HepG2 (cell line): ENCODE results near the gene SMC6. TPM values are rescaled to one million over a fixed set of nuclear protein-coding genes. Genes with fewer than 3 reads are reported as not detected.

Experiments
- ATAC-seq: fragments of 200-7000 bp; cut with Tn5 transposase; 3 replicates; pipeline ENCODE4 v1.9.1; 2020; ENCODE audit warnings: mild to moderate bottlenecking, moderate library complexity
- BruUV-seq: library from RNA; stranded (reverse); fragments of 400-500 nt; replicated peaks from 2 replicates; lab custom pipeline; 2021; lab: Mats Ljungman, UMichigan
- CTCF ChIA-PET: fragments of 300-600 bp; formaldehyde crosslinking; extraction: SDS; loops from one replicate; lab custom pipeline; 2021; ENCODE audit warnings: low total read pairs, inconsistent platforms, low intra/inter-chr PET ratio; lab: Yijun Ruan, JAX
- POLR2A ChIA-PET: fragments of 350-600 bp; sonication (Branson Sonifier 250); formaldehyde crosslinking; loops from one replicate; lab custom pipeline; 2020; ENCODE audit warnings: antibody characterized with exemption, inconsistent platforms; lab: Yijun Ruan, JAX
- DNase-seq: peaks from one replicate; pipeline ENCODE4 v3.0.0-alpha.2; 2015; ENCODE audit warnings: low spot score
- FAIRE-seq: peaks from 3 replicates; lab custom pipeline; 2011; peaks lifted over from hg19 to GRCh38; lab: Jason Lieb, UNC
- H2AFZ ChIP-seq: one replicate; pipeline ENCODE4 v1.6.1; 2011; ENCODE audit warnings: low read length, inconsistent platforms
- H3K27ac ChIP-seq: fragments of 300-600 bp; 3 replicates; pipeline ENCODE4 v1.8.0; 2011; ENCODE audit warnings: mixed run types, mild to moderate bottlenecking, mixed read lengths, low read length, inconsistent platforms; ENCODE audit not compliant: insufficient read depth; ENCODE audit errors: extremely low read length
- H3K27me3 ChIP-seq, 2 experiments: fragments of 200-600 bp in 1 of 2; 2 replicates in 1 of 2; 3 replicates in 1 of 2; pipeline versions ENCODE4 v1.6.0 to v1.8.0; 2011; ENCODE audit warnings: low read length in 2 of 2, mild to moderate bottlenecking in 2 of 2, moderate library complexity in 2 of 2, inconsistent platforms in 1 of 2; ENCODE audit not compliant: insufficient read depth in 2 of 2, control insufficient read depth in 1 of 2
- H3K36me3 ChIP-seq, 2 experiments: fragments of 200-600 bp in 1 of 2; replicated peaks in 1 of 2; 2 replicates in 1 of 2; 3 replicates in 1 of 2; pipeline versions ENCODE4 v1.5.1 to v1.8.0; 2011; ENCODE audit warnings: low read length in 2 of 2, inconsistent platforms in 1 of 2; ENCODE audit not compliant: insufficient read depth in 2 of 2, control insufficient read depth in 1 of 2
- H3K4me1 ChIP-seq: 2 replicates; pipeline ENCODE4 v1.5.1; 2012; ENCODE audit warnings: low read length, inconsistent platforms; ENCODE audit not compliant: insufficient read depth
- H3K4me2 ChIP-seq: 2 replicates; pipeline ENCODE4 v1.6.0; 2011; ENCODE audit warnings: low read depth, low read length, inconsistent platforms
- H3K4me3 ChIP-seq, 3 experiments: fragments of 200-600 bp in 1 of 3; sonication (generic), shearing (Covaris generic) in 1 of 3; replicated peaks in 1 of 3; 2 replicates each; pipeline ENCODE4 v1.5.1; 2011 to 2016; ENCODE audit warnings: low read length in 3 of 3, inconsistent platforms in 2 of 3, low read depth in 2 of 3, mild to moderate bottlenecking in 2 of 3, control low read depth in 1 of 3, mixed read lengths in 1 of 3; ENCODE audit not compliant: insufficient read depth in 1 of 3
- H3K79me2 ChIP-seq: one replicate; pipeline ENCODE4 v1.6.1; 2011; ENCODE audit warnings: low read length, inconsistent platforms; ENCODE audit not compliant: insufficient read depth
- H3K9ac ChIP-seq: 2 replicates; pipeline ENCODE4 v1.6.0; 2011; ENCODE audit warnings: mild to moderate bottlenecking, low read depth, low read length, inconsistent platforms; ENCODE audit not compliant: insufficient read depth
- H3K9me3 ChIP-seq: 2 replicates; pipeline ENCODE4 v1.5.1; 2012; ENCODE audit warnings: mild to moderate bottlenecking, low read length
- H4K20me1 ChIP-seq: 2 replicates; pipeline ENCODE4 v1.6.0; 2011; ENCODE audit warnings: inconsistent platforms, mild to moderate bottlenecking, low read length, moderate library complexity; ENCODE audit not compliant: insufficient read depth
- ATRX ChIP-seq: sonication (generic); formaldehyde crosslinking; IDR thresholded peaks from 2 replicates; pipeline ENCODE4 v1.4.0; 2020; ENCODE audit warnings: missing genetic modification reagents, borderline replicate concordance
- DNMT1 ChIP-seq: sonication (generic); formaldehyde crosslinking; IDR thresholded peaks from 2 replicates; pipeline ENCODE4 v1.5.1; 2020; ENCODE audit warnings: mild to moderate bottlenecking, missing genetic modification reagents
- FOXA1 ChIP-seq, 2 experiments: fragments of 450-650 bp in 1 of 2; sonication (generic) in 1 of 2; formaldehyde crosslinking in 1 of 2; IDR thresholded peaks; 2 replicates each; pipeline versions ENCODE4 v1.4.0 to v1.6.1; 2016 to 2020; ENCODE audit warnings: missing genetic modification reagents in 1 of 2
- HNF4G ChIP-seq, 2 experiments: sonication (generic) in 1 of 2; formaldehyde crosslinking in 1 of 2; IDR thresholded peaks; 2 replicates each; pipeline versions ENCODE4 v1.4.0 to v1.6.1; 2011 to 2020; ENCODE audit warnings: borderline replicate concordance in 2 of 2, low read depth in 2 of 2, mild to moderate bottlenecking in 2 of 2, low read length in 1 of 2, missing genetic modification reagents in 1 of 2, moderate library complexity in 1 of 2
- KAT2B ChIP-seq: fragments of 150-350 bp; IDR thresholded peaks from 2 replicates; pipeline ENCODE4 v1.6.1; 2014; ENCODE audit warnings: low read depth, low read length, borderline replicate concordance
- ZNF138 ChIP-seq: sonication (generic); formaldehyde crosslinking; IDR thresholded peaks from 2 replicates; pipeline ENCODE4 v1.5.0; 2020; ENCODE audit warnings: mild to moderate bottlenecking, low read depth, missing genetic modification reagents
- ZNF335 ChIP-seq: sonication (generic); formaldehyde crosslinking; IDR thresholded peaks from 2 replicates; pipeline ENCODE4 v1.4.0; 2020; ENCODE audit warnings: missing genetic modification reagents
- ZNF652 ChIP-seq: IDR thresholded peaks from 2 replicates; pipeline ENCODE4 v1.6.1; 2016; ENCODE audit warnings: low read depth, borderline replicate concordance
- WGBS: methylation state at CpG from one replicate; pipeline ENCODE4 v1.1.6; 2017; ENCODE audit warnings: low lambda C conversion rate; 5-methylcytosine and 5-hydroxymethylcytosine counted together
- in situ Hi-C: cut with HindIII; loops from 2 replicates; pipeline ENCODE4 v1.10.0; 2017; ENCODE audit warnings: low pct_unique_long_range_greater_than_20kb; ENCODE audit not compliant: extremely low pct_ligation_motif_present
- intact Hi-C: fragments of 100-400 bp; cut with micrococcal nuclease; formaldehyde crosslinking; loops from one replicate; pipeline ENCODE4 v1.10.0; 2022; ENCODE audit not compliant: unreplicated experiment
- polyA plus RNA-seq, 8 experiments: library from polyadenylated mRNA; depleted of rRNA in 3 of 8; stranded (reverse) in 7 of 8; unstranded in 1 of 8; fragments of >200 nt; fragmentation: Illumina TruSeq in 4 of 8; extraction: Trizol in 4 of 8; gene quantifications; 2 replicates each; pipeline versions ENCODE4 v1.2.1 to v1.2.3, GENCODE V29; 2011 to 2016; ENCODE audit warnings: low read depth in 4 of 8, missing spikeins in 1 of 8, mixed read lengths in 1 of 8; ENCODE audit not compliant: insufficient read depth in 1 of 8
- total RNA-seq, 5 experiments: library from RNA; depleted of rRNA; stranded (reverse); fragments of >200 nt; fragmentation: Illumina TruSeq; extraction: Trizol; gene quantifications; 2 replicates each; pipeline ENCODE4 v1.2.3, GENCODE V29; 2016; ENCODE audit warnings: low read depth in 1 of 5
- TF ChIP-seq, protein P1 (sequence below): IDR thresholded peaks from 2 replicates; pipeline ENCODE4 v1.6.1; 2016; ENCODE audit warnings: missing compliant biosample characterization, missing genetic modification reagents, borderline replicate concordance
- TF ChIP-seq, protein P2 (sequence below): sonication (generic); formaldehyde crosslinking; conservative IDR thresholded peaks from 2 replicates; pipeline ENCODE4 v1.8.0; 2022; ENCODE audit warnings: low read depth, missing genetic modification reagents
- TF ChIP-seq, protein P3 (sequence below): sonication (generic); formaldehyde crosslinking; IDR thresholded peaks from 2 replicates; pipeline ENCODE4 v1.8.0; 2022; ENCODE audit warnings: mild to moderate bottlenecking, missing genetic modification reagents, moderate library complexity

Gene SMC6
- total and polyA plus RNA-seq, 2 of the 13 experiments (the other 11 are each of a cell fraction or from before 2014, with no cell fraction given), result 18.9 to 55.3 TPM

DNA sequence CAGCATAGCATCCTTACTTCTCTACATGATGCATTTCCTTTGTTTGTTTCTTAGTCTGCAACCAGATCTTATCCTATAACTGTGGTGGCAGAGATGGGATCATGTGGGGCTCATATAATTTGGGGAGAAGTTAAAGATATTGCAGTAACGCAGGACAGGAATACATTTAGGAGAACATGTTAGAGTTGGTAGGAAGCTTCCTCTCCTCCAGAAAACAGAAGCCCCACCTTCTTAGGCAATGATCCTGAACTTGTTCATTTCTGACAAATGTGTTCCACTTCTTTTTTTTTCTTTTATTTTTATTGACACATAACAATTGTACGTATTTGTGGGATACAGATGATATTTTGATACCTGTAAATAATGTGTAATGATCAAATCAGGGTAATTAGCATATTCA is 113.2 kb downstream of the SMC6 start:
- Histone ChIP-seq H4K20me1 (peaks cover 19% of the 10 kb centered on the region), H3K4me3 (no peak overlapping the region), H3K9me3 (no peaks in the 10 kb centered on the region), H3K4me2 (no peak overlapping the region), H3K36me3 (peaks cover 9 to 36% of the 10 kb centered on the region in 2 experiments), H3K27me3 (no peaks in the 10 kb centered on the region), H3K27ac (no peak overlapping the region), H3K9ac (no peak overlapping the region), H3K79me2 (no peaks in the 10 kb centered on the region), H2AFZ (no peak overlapping the region), H3K4me1 (peaks cover 27% of the 10 kb centered on the region)
- CTCF ChIA-PET, result no interaction called here
- DNase-seq, result no peak
- no peak for ATAC-seq
- no TSS peak for BruUV-seq
- POLR2A ChIA-PET, result no interaction called here
- TF ChIP-seq HNF4G (IDR thresholded peaks at IDR 0.05; ENCODE audit: borderline replicate concordance, low read depth, low read length) (no peak), HNF4G (CRISPR knock-in tag; IDR thresholded peaks at IDR 0.05; ENCODE audit: borderline replicate concordance, low read depth) (no peak), ATRX (no peak), FOXA1 (IDR thresholded peaks at IDR 0.05) (no peak), FOXA1 (CRISPR knock-in tag; IDR thresholded peaks at IDR 0.05) (no peak), ZNF335 (no peak), ZNF138 (CRISPR knock-in tag) (no peak), ZNF652 (CRISPR knock-in tag) (no peak), KAT2B (no peak), DNMT1 (CRISPR knock-in tag) (no peak)
- TF ChIP-seq, protein P1, sequence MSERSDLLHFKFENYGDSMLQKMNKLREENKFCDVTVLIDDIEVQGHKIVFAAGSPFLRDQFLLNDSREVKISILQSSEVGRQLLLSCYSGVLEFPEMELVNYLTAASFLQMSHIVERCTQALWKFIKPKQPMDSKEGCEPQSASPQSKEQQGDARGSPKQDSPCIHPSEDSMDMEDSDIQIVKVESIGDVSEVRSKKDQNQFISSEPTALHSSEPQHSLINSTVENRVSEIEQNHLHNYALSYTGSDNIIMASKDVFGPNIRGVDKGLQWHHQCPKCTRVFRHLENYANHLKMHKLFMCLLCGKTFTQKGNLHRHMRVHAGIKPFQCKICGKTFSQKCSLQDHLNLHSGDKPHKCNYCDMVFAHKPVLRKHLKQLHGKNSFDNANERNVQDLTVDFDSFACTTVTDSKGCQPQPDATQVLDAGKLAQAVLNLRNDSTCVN (CRISPR knock-in tag), result no peak
- TF ChIP-seq, protein P2, sequence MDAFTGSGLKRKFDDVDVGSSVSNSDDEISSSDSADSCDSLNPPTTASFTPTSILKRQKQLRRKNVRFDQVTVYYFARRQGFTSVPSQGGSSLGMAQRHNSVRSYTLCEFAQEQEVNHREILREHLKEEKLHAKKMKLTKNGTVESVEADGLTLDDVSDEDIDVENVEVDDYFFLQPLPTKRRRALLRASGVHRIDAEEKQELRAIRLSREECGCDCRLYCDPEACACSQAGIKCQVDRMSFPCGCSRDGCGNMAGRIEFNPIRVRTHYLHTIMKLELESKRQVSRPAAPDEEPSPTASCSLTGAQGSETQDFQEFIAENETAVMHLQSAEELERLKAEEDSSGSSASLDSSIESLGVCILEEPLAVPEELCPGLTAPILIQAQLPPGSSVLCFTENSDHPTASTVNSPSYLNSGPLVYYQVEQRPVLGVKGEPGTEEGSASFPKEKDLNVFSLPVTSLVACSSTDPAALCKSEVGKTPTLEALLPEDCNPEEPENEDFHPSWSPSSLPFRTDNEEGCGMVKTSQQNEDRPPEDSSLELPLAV (CRISPR knock-in tag), result no peak
- TF ChIP-seq, protein P3, sequence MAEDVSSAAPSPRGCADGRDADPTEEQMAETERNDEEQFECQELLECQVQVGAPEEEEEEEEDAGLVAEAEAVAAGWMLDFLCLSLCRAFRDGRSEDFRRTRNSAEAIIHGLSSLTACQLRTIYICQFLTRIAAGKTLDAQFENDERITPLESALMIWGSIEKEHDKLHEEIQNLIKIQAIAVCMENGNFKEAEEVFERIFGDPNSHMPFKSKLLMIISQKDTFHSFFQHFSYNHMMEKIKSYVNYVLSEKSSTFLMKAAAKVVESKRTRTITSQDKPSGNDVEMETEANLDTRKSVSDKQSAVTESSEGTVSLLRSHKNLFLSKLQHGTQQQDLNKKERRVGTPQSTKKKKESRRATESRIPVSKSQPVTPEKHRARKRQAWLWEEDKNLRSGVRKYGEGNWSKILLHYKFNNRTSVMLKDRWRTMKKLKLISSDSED (CRISPR knock-in tag), result no peak
- intact Hi-C loops, result no loop called here
- over 99% methylated on average over 2 of the region's 2 CpGs for WGBS
- in situ Hi-C loops, result loop anchor here (10.0 kb wide), 1 partner anchor 166 kb away; no protein-coding TSS in a partner anchor
- FAIRE-seq, result no peak
